Gastrocnemius medialis (tissue), 4 donors: Measurements from ENCODE around the gene PRUNE2.

Experiments used
- CTCF ChIP-seq, 5 experiments: fragments of 450-650 bp in 3 of 5; fragments of 200-600 bp in 2 of 5; sonication (generic) in 2 of 5; IDR thresholded peaks in 4 of 5; conservative IDR thresholded peaks in 1 of 5; 1 replicate in 4 of 5; 2 replicates in 1 of 5; pipeline ENCODE4 v1.5.1; 2016 to 2019; ENCODE audit warnings: antibody characterized with exemption in 5 of 5, mild to moderate bottlenecking in 3 of 5, moderate library complexity in 3 of 5
- POLR2A ChIP-seq, 2 donors: fragments of 450-650 bp; IDR thresholded peaks; one replicate each; pipeline ENCODE4 v1.6.1; 2017; ENCODE audit warnings: antibody characterized with exemption in 2 of 2, mild to moderate bottlenecking in 2 of 2, moderate library complexity in 2 of 2

- TF ChIP-seq CTCF (IDR thresholded peaks at IDR 0.05 in 4 of 5, conservative IDR thresholded peaks at IDR 0.05 in 1 of 5) = no peak
- TF ChIP-seq POLR2A (IDR thresholded peaks at IDR 0.05) = no peak
Observed at GRCh38 chr9:76602199-76602598, 303.7 kb downstream of the PRUNE2 start.
